WTC11 (cell line): Measurements from ENCODE around the gene HIC1. TPM values are rescaled to one million over a fixed set of nuclear protein-coding genes. Genes with fewer than 3 reads are reported as not detected.
A peak's percentile ranks its signal among the peaks of the same experiment; 100 is the strongest.

Experiments
- ATAC-seq: fragments of 200-7000 bp; cut with Tn5 transposase; 2 replicates; pipeline ENCODE4 v1.10.0; 2021; ENCODE audit warnings: mild to moderate bottlenecking, moderate library complexity
- CTCF ChIA-PET: fragments of 300-600 bp; sonication (Branson Sonifier 250); formaldehyde crosslinking; loops from one replicate; lab custom pipeline; 2021; ENCODE audit warnings: antibody characterized with exemption; lab: Charles Lee
- POLR2A ChIA-PET: fragments of 350-600 bp; sonication (Branson Sonifier 250); formaldehyde crosslinking; loops from one replicate; lab custom pipeline; 2021; ENCODE audit warnings: antibody characterized with exemption; lab: Charles Lee
- DNase-seq: peaks from one replicate; pipeline ENCODE4 v3.0.0; 2021; ENCODE audit warnings: low spot score
- H3K27ac Mint-ChIP-seq: 2 replicates; pipeline ENCODE4 v1.8.0; 2021; ENCODE audit warnings: mixed read lengths
- H3K27me3 Mint-ChIP-seq: 2 replicates; pipeline ENCODE4 v1.8.0; 2021; ENCODE audit warnings: low read depth, mild to moderate bottlenecking, moderate library complexity, mixed read lengths
- H3K36me3 Mint-ChIP-seq: 2 replicates; pipeline ENCODE4 v1.8.0; 2021; ENCODE audit warnings: mixed read lengths
- H3K4me1 Mint-ChIP-seq: 2 replicates; pipeline ENCODE4 v1.8.0; 2022; ENCODE audit warnings: mixed read lengths
- H3K4me3 Mint-ChIP-seq: 2 replicates; pipeline ENCODE4 v1.8.0; 2021; ENCODE audit warnings: mild to moderate bottlenecking, moderate library complexity, mixed read lengths
- H3K9me3 Mint-ChIP-seq: 2 replicates; pipeline ENCODE4 v1.8.0; 2021; ENCODE audit warnings: mixed read lengths
- CREB1 ChIP-seq: sonication (generic); formaldehyde crosslinking; IDR thresholded peaks from 2 replicates; pipeline ENCODE4 v1.8.0; 2023; ENCODE audit warnings: mild to moderate bottlenecking, missing genetic modification reagents
- CREM ChIP-seq: sonication (generic); formaldehyde crosslinking; IDR thresholded peaks from 2 replicates; pipeline ENCODE4 v1.8.1; 2022; ENCODE audit warnings: mild to moderate bottlenecking, missing genetic modification reagents, moderate library complexity
- ELF4 ChIP-seq: sonication (generic); formaldehyde crosslinking; IDR thresholded peaks from 2 replicates; pipeline ENCODE4 v1.8.1; 2022; ENCODE audit warnings: low read depth, mild to moderate bottlenecking, moderate library complexity, missing genetic modification reagents
- ESRRA ChIP-seq: sonication (generic); formaldehyde crosslinking; IDR thresholded peaks from 2 replicates; pipeline ENCODE4 v1.8.1; 2022; ENCODE audit warnings: mild to moderate bottlenecking, missing genetic modification reagents, borderline replicate concordance
- HMGA2 ChIP-seq: fragments of 250-450 bp; sonication (Bioruptor Pico); IDR thresholded peaks from 2 replicates; pipeline ENCODE4 v1.4.0; 2021; ENCODE audit warnings: mild to moderate bottlenecking, moderate library complexity
- NFATC4 ChIP-seq: fragments of 250-450 bp; sonication (Bioruptor Pico); IDR thresholded peaks from 2 replicates; pipeline ENCODE4 v1.9.0; 2021; ENCODE audit warnings: mild to moderate bottlenecking
- RORB ChIP-seq: fragments of 250-450 bp; sonication (Bioruptor Pico); IDR thresholded peaks from 2 replicates; pipeline ENCODE4 v1.9.0; 2021; ENCODE audit warnings: mild to moderate bottlenecking
- SOX15 ChIP-seq: fragments of 250-450 bp; sonication (Bioruptor Pico); IDR thresholded peaks from 2 replicates; pipeline ENCODE4 v1.9.0; 2021; ENCODE audit warnings: mild to moderate bottlenecking
- SP1 ChIP-seq: sonication (generic); formaldehyde crosslinking; conservative IDR thresholded peaks from 2 replicates; pipeline ENCODE4 v1.8.1; 2022; ENCODE audit warnings: missing genetic modification reagents
- ZBTB21 ChIP-seq: sonication (generic); formaldehyde crosslinking; IDR thresholded peaks from 2 replicates; pipeline ENCODE4 v1.8.1; 2023; ENCODE audit warnings: mild to moderate bottlenecking, missing genetic modification reagents, borderline replicate concordance
- ZNF317 ChIP-seq: sonication (generic); formaldehyde crosslinking; IDR thresholded peaks from 2 replicates; pipeline ENCODE4 v1.8.1; 2023; ENCODE audit warnings: low read depth, mild to moderate bottlenecking, moderate library complexity, missing genetic modification reagents, borderline replicate concordance
- ZNF423 ChIP-seq: fragments of 250-450 bp; sonication (Bioruptor Pico); IDR thresholded peaks from 2 replicates; pipeline ENCODE4 v2.1.2; 2022; ENCODE audit warnings: mild to moderate bottlenecking, moderate library complexity
- total RNA-seq: library from RNA; stranded (reverse); gene quantifications from 3 replicates; pipeline ENCODE4 v1.2.3, GENCODE V29; 2021
- TF ChIP-seq, protein P1 (sequence below): fragments of 250-450 bp; sonication (Bioruptor Pico); IDR thresholded peaks from 2 replicates; pipeline ENCODE4 v1.9.0; 2021; ENCODE audit warnings: mild to moderate bottlenecking, borderline replicate concordance
- TF ChIP-seq, protein P2 (sequence below): sonication (generic); formaldehyde crosslinking; IDR thresholded peaks from 2 replicates; pipeline ENCODE4 v1.8.0; 2023; ENCODE audit warnings: missing genetic modification reagents, mild to moderate bottlenecking, borderline replicate concordance
- TF ChIP-seq, protein P3 (sequence below): sonication (generic); formaldehyde crosslinking; IDR thresholded peaks from 2 replicates; pipeline ENCODE4 v1.8.1; 2023; ENCODE audit warnings: mild to moderate bottlenecking, missing genetic modification reagents
- TF ChIP-seq, protein P4 (sequence below): fragments of 250-450 bp; sonication (Bioruptor Pico); conservative IDR thresholded peaks from 2 replicates; pipeline ENCODE4 v1.9.0; 2021; ENCODE audit warnings: mild to moderate bottlenecking

Gene HIC1
- total RNA-seq, 1 experiment from 2014 or later = 0.37 TPM

DNA sequence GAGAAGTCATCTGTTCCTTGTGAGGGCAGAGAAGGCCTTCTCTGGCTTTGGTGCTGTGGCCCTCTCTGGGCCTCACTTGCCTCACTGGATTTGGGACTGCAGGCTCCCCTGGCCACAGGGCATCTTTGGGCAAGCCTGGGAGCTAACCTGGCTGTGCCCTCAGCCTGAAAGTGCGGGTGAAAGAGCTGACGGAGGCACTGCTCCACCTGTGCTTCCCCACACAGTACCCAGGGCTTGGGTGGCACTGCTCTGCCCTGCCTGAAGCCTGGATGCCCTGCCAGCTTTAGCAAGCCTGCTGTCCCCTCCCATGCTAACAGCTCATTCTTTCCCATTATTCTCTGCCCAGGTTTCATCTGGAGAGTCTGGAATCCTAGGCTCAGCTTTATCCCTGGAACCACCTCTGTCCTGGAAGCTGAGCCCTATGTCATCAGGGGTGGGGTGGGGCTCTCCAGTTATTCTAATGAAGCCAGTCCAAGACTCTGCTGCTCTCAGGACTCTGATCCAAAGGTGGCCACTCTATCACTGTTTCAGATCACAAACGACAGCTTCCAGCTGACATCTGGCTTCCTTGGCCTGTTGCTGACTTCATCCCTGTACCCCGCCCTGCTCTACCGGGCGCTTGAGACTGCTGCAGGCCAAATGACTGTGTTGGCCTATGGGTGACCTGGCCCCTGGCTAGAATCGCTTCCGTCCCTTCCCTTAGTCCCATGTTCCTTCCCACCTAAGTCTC lies 29.3 kb downstream of the HIC1 start (continued):
- TF ChIP-seq, protein P1, sequence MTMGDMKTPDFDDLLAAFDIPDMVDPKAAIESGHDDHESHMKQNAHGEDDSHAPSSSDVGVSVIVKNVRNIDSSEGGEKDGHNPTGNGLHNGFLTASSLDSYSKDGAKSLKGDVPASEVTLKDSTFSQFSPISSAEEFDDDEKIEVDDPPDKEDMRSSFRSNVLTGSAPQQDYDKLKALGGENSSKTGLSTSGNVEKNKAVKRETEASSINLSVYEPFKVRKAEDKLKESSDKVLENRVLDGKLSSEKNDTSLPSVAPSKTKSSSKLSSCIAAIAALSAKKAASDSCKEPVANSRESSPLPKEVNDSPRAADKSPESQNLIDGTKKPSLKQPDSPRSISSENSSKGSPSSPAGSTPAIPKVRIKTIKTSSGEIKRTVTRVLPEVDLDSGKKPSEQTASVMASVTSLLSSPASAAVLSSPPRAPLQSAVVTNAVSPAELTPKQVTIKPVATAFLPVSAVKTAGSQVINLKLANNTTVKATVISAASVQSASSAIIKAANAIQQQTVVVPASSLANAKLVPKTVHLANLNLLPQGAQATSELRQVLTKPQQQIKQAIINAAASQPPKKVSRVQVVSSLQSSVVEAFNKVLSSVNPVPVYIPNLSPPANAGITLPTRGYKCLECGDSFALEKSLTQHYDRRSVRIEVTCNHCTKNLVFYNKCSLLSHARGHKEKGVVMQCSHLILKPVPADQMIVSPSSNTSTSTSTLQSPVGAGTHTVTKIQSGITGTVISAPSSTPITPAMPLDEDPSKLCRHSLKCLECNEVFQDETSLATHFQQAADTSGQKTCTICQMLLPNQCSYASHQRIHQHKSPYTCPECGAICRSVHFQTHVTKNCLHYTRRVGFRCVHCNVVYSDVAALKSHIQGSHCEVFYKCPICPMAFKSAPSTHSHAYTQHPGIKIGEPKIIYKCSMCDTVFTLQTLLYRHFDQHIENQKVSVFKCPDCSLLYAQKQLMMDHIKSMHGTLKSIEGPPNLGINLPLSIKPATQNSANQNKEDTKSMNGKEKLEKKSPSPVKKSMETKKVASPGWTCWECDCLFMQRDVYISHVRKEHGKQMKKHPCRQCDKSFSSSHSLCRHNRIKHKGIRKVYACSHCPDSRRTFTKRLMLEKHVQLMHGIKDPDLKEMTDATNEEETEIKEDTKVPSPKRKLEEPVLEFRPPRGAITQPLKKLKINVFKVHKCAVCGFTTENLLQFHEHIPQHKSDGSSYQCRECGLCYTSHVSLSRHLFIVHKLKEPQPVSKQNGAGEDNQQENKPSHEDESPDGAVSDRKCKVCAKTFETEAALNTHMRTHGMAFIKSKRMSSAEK = no peak

DNA sequence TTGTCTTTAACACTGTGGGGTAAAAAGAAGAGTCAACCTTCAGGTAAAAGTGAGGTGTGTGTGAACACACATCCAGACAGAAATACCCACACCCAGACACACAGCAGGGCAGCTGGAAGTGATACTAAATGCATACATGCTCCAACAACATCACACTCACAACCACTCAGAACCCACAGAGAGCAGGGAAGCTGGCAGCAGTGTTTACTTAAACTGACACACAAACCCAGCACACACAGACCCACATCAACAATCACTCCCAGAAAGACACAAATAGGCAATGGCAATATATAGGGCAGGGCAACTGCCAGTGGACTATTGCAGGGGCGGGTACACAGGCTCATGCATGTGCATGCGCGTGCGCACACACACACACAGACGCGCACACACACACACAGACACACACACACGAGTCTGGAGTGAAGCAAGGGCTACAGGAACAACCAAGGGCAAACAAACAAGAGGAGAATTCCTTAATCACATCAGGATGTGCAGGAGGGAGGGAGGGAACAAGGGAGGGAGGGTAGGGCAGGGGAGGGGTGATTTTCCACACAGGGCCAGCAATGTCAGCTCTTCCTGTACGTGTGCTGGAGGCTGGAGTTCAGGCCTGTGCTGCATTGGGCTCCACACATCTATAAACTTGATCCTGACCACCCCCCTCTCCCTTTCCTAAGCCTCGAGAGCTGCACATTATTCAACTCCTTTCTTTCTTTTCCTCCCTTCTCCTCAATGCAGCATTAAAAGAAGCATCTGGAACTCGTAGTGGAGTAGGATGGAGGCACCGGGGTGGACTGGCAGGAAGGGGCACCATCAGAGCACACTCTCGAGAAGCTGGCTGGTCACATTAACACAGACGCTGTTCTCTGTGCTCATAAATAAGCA lies 30.1 kb downstream of the HIC1 start:
- ChIA-PET CTCF (interaction anchor here (1.2 to 2.6 kb wide), 6 partner anchors 10 to 160 kb away, joined by 3 to 8 read pairs (median 6); partner anchors contain the start of gene HIC1), POLR2A (no interaction called here)
- ATAC-seq (no peak), DNase-seq (no peak)
- Mint-ChIP-seq H3K4me3 (no peak overlapping the region), H3K27ac (peak overlapping the region; percentile 76), H3K36me3 (peaks cover 4% of the 10 kb centered on the region; the same call in 1 of the 2 replicates), H3K9me3 (no peaks in the 10 kb centered on the region), H3K4me1 (peaks cover 15% of the 10 kb centered on the region), H3K27me3 (no peaks in the 10 kb centered on the region)
- no peak for TF ChIP-seq SOX15 (CRISPR knock-in tag)
- no peak for TF ChIP-seq RORB (CRISPR knock-in tag)
- TF ChIP-seq, protein P2, sequence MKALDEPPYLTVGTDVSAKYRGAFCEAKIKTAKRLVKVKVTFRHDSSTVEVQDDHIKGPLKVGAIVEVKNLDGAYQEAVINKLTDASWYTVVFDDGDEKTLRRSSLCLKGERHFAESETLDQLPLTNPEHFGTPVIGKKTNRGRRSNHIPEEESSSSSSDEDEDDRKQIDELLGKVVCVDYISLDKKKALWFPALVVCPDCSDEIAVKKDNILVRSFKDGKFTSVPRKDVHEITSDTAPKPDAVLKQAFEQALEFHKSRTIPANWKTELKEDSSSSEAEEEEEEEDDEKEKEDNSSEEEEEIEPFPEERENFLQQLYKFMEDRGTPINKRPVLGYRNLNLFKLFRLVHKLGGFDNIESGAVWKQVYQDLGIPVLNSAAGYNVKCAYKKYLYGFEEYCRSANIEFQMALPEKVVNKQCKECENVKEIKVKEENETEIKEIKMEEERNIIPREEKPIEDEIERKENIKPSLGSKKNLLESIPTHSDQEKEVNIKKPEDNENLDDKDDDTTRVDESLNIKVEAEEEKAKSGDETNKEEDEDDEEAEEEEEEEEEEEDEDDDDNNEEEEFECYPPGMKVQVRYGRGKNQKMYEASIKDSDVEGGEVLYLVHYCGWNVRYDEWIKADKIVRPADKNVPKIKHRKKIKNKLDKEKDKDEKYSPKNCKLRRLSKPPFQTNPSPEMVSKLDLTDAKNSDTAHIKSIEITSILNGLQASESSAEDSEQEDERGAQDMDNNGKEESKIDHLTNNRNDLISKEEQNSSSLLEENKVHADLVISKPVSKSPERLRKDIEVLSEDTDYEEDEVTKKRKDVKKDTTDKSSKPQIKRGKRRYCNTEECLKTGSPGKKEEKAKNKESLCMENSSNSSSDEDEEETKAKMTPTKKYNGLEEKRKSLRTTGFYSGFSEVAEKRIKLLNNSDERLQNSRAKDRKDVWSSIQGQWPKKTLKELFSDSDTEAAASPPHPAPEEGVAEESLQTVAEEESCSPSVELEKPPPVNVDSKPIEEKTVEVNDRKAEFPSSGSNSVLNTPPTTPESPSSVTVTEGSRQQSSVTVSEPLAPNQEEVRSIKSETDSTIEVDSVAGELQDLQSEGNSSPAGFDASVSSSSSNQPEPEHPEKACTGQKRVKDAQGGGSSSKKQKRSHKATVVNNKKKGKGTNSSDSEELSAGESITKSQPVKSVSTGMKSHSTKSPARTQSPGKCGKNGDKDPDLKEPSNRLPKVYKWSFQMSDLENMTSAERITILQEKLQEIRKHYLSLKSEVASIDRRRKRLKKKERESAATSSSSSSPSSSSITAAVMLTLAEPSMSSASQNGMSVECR (CRISPR knock-in tag) = no peak
- no peak for TF ChIP-seq ZNF423 (CRISPR knock-in tag)
- TF ChIP-seq, protein P1 = no peak
- TF ChIP-seq NFATC4 (CRISPR knock-in tag) = no peak
- no peak for TF ChIP-seq ESRRA
- no peak for TF ChIP-seq SP1 (CRISPR knock-in tag)
- TF ChIP-seq ELF4 = no peak
- no peak for TF ChIP-seq ZBTB21 (CRISPR knock-in tag)
- TF ChIP-seq, protein P3, sequence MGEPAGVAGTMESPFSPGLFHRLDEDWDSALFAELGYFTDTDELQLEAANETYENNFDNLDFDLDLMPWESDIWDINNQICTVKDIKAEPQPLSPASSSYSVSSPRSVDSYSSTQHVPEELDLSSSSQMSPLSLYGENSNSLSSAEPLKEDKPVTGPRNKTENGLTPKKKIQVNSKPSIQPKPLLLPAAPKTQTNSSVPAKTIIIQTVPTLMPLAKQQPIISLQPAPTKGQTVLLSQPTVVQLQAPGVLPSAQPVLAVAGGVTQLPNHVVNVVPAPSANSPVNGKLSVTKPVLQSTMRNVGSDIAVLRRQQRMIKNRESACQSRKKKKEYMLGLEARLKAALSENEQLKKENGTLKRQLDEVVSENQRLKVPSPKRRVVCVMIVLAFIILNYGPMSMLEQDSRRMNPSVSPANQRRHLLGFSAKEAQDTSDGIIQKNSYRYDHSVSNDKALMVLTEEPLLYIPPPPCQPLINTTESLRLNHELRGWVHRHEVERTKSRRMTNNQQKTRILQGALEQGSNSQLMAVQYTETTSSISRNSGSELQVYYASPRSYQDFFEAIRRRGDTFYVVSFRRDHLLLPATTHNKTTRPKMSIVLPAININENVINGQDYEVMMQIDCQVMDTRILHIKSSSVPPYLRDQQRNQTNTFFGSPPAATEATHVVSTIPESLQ = no peak
- TF ChIP-seq HMGA2 = no peak
- TF ChIP-seq CREM = no peak
- TF ChIP-seq CREB1 = no peak
- no peak for TF ChIP-seq ZNF317
- TF ChIP-seq, protein P4, sequence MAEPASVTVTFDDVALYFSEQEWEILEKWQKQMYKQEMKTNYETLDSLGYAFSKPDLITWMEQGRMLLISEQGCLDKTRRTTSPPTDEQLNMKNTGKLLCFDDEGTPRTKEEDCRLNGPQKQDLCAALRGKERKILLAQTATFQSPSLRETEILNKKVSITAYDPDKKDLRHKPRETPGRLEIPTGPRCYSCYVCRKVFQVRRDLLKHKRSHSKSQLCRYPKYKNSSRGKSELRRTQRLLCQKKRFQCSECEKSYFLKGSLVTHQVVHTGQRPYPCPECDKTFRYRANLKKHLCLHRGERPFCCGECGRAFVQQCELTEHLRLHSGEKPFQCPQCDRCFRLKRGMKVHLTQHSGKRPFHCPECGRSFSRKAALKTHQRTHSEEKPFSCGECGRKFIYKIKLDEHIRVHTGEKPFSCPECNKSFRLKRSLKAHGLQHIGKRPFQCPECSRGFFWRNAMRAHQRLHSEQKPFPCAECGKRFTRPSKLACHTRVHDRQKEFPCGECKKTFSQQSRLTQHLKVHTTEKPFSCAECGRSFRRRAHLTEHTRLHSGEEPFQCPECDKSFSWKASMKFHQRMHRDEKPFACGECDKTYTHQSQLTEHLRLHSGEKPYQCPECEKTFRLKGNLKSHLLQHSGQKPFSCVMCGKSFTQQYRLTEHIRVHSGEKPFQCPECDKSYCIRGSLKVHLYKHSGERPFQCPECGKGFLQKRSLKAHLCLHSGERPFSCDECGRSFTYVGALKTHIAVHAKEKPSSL (CRISPR knock-in tag) = no peak
